ENCODE data around the gene EGFR.

- TF ChIP-seq CTCF (IDR thresholded peaks at IDR 0.05) = no peak
- TF ChIP-seq POLR2A (IDR thresholded peaks at IDR 0.05) = no peak
These were observed 23.0 kb upstream of the EGFR start for GRCh38 chr7:54995610-54996363.

Data from heart left ventricle (tissue), 13 donors.